CD4-positive, alpha-beta T cell (primary cell): Measurements from ENCODE around the gene SLC9A6. TPM values are rescaled to one million over a fixed set of nuclear protein-coding genes. Genes with fewer than 3 reads are reported as not detected.

Source experiments
- ATAC-seq: fragments of 200-7000 bp; cut with Tn5 transposase; one replicate; pipeline ENCODE4 v1.10.0; 2022; ENCODE audit warnings: mild to moderate bottlenecking; ENCODE audit not compliant: poor library complexity
- CTCF ChIA-PET: fragments of 350-600 bp; sonication (Branson Sonifier 250); formaldehyde crosslinking; loops from one replicate; lab custom pipeline; 2021; ENCODE audit warnings: antibody characterized with exemption, inconsistent platforms; lab: Charles Lee
- POLR2A ChIA-PET: fragments of 350-600 bp; sonication (Branson Sonifier 250); formaldehyde crosslinking; loops from one replicate; lab custom pipeline; 2021; ENCODE audit warnings: antibody characterized with exemption, inconsistent platforms; lab: Charles Lee
- DNase-seq, 14 experiments: peaks; one replicate each; pipeline ENCODE4 v3.0.0-alpha.2; 2013 to 2020; ENCODE audit warnings: mixed read lengths in 2 of 14
- H3K27ac ChIP-seq, 2 donors: one replicate each; pipeline versions ENCODE4 v1.5.1 to v1.7.0; 2013; ENCODE audit warnings: low read length in 2 of 2, low read depth in 1 of 2, mild to moderate bottlenecking in 1 of 2
- H3K27me3 ChIP-seq, 2 experiments: 1 replicate in 1 of 2; 2 replicates in 1 of 2; pipeline versions ENCODE4 v1.6.1 to v1.7.0; 2013; ENCODE audit warnings: low read length in 2 of 2, control low read depth in 1 of 2, mild to moderate bottlenecking in 1 of 2, moderate library complexity in 1 of 2; ENCODE audit not compliant: insufficient read depth in 2 of 2, control insufficient read depth in 1 of 2
- H3K36me3 ChIP-seq: one replicate; pipeline ENCODE4 v1.6.1; 2013; ENCODE audit warnings: low read length, control low read depth; ENCODE audit not compliant: insufficient read depth
- H3K4me1 ChIP-seq: one replicate; pipeline ENCODE4 v1.6.1; 2013; ENCODE audit warnings: low read length, control low read depth; ENCODE audit not compliant: insufficient read depth
- H3K4me3 ChIP-seq: one replicate; pipeline ENCODE4 v1.5.1; 2013; ENCODE audit warnings: mild to moderate bottlenecking, low read length, moderate library complexity
- H3K9me3 ChIP-seq, 2 experiments: 1 replicate in 1 of 2; 2 replicates in 1 of 2; pipeline versions ENCODE4 v1.6.1 to v1.7.0; 2013; ENCODE audit warnings: low read length in 2 of 2, mild to moderate bottlenecking in 2 of 2, control low read depth in 1 of 2, moderate library complexity in 1 of 2; ENCODE audit not compliant: control insufficient read depth in 1 of 2, insufficient read depth in 1 of 2
- H3K27ac Mint-ChIP-seq: one replicate; pipeline ENCODE4 v1.8.0; 2020; ENCODE audit warnings: mixed read lengths
- H3K27me3 Mint-ChIP-seq: one replicate; pipeline ENCODE4 v1.8.0; 2021; ENCODE audit warnings: mixed read lengths
- H3K36me3 Mint-ChIP-seq: one replicate; pipeline ENCODE4 v1.8.0; 2021; ENCODE audit warnings: low read depth, mixed read lengths
- H3K4me1 Mint-ChIP-seq: one replicate; pipeline ENCODE4 v1.8.0; 2021; ENCODE audit warnings: low read depth, mixed read lengths
- H3K4me3 Mint-ChIP-seq: one replicate; pipeline ENCODE4 v1.8.0; 2020; ENCODE audit warnings: mild to moderate bottlenecking, mixed read lengths
- H3K9me3 Mint-ChIP-seq: one replicate; pipeline ENCODE4 v1.8.0; 2020; ENCODE audit warnings: mixed read lengths
- intact Hi-C, 2 experiments: fragments of 100-400 bp; cut with DNase I in 1 of 2; cut with micrococcal nuclease in 1 of 2; formaldehyde crosslinking; loops; one replicate each; pipeline versions ENCODE4 v1.15.1 to v1.9.0; 2023 to 2025; cut with DNase I, micrococcal nuclease
- total RNA-seq, 174 experiments: library from RNA in 2 of 174; stranded (reverse) in 2 of 174; gene quantifications; one replicate each; pipeline ENCODE4 v1.2.3 and lab custom pipeline; 2021 to 2026
- TF ChIP-seq, protein P1 (sequence below): fragments of 200-600 bp; IDR thresholded peaks from one replicate; pipeline ENCODE4 v1.8.0; 2022; ENCODE audit warnings: antibody characterized with exemption, mild to moderate bottlenecking

SLC9A6 gene
- total RNA-seq, 2 experiments from 2014 or later, result 17.8 to 20.0 TPM

DNA sequence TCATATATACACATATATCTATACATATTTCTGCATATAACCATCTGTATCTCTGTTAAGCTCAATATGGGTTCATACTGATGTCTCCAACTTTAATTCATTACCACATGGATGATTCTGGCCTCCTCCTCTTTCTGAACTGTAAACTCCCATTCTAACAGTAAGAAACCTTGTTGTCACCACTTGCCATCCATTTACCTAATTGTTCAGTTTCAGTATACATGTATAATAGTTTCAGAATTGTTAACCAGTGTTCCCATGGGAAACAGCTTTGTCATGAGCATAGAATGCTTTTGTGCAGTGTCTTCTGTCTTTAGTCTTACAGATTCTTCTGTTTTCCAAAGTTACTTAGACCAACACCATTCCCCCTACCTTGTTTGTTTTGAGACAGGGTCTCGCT lies 35.9 kb downstream of the SLC9A6 start:
- CTCF ChIA-PET, result no interaction called here

GRCh38 chrX:136021903-136022302 lies 36.7 kb downstream of the SLC9A6 start:
- Mint-ChIP-seq H3K9me3 (no peaks in the 10 kb centered on the region), H3K4me3 (no peak overlapping the region), H3K27me3 (no peaks in the 10 kb centered on the region), H3K27ac (no peak overlapping the region), H3K4me1 (no peaks in the 10 kb centered on the region), H3K36me3 (peaks cover 52% of the 10 kb centered on the region)
- H3K4me3 ChIP-seq, result no peak overlapping the region
- H3K27me3 ChIP-seq, result no peaks in the 10 kb centered on the region
- CTCF ChIA-PET, result no interaction called here
- peaks cover 24% of the 10 kb centered on the region for H3K36me3 ChIP-seq
- no peak for ATAC-seq
- intact Hi-C loops, result no loop called here
- TF ChIP-seq, protein P1, sequence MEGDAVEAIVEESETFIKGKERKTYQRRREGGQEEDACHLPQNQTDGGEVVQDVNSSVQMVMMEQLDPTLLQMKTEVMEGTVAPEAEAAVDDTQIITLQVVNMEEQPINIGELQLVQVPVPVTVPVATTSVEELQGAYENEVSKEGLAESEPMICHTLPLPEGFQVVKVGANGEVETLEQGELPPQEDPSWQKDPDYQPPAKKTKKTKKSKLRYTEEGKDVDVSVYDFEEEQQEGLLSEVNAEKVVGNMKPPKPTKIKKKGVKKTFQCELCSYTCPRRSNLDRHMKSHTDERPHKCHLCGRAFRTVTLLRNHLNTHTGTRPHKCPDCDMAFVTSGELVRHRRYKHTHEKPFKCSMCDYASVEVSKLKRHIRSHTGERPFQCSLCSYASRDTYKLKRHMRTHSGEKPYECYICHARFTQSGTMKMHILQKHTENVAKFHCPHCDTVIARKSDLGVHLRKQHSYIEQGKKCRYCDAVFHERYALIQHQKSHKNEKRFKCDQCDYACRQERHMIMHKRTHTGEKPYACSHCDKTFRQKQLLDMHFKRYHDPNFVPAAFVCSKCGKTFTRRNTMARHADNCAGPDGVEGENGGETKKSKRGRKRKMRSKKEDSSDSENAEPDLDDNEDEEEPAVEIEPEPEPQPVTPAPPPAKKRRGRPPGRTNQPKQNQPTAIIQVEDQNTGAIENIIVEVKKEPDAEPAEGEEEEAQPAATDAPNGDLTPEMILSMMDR, result no peak
- H3K4me1 ChIP-seq, result no peaks in the 10 kb centered on the region
- no peaks in the 10 kb centered on the region for H3K9me3 ChIP-seq
- H3K27ac ChIP-seq, result no peak overlapping the region
- no peak for DNase-seq
- POLR2A ChIA-PET, result no interaction called here

More for the DNA sequence above, 35.9 kb downstream of the SLC9A6 start:
- no peaks in the 10 kb centered on the region for H3K27me3 Mint-ChIP-seq
- H3K4me1 Mint-ChIP-seq, result no peaks in the 10 kb centered on the region
- peaks cover 52% of the 10 kb centered on the region for H3K36me3 Mint-ChIP-seq
- DNase-seq (no peak), ATAC-seq (no peak)
- H3K27me3 ChIP-seq, result no peaks in the 10 kb centered on the region
- H3K9me3 Mint-ChIP-seq, result no peaks in the 10 kb centered on the region
- H3K27ac ChIP-seq, result no peak overlapping the region
- no peak overlapping the region for H3K4me3 Mint-ChIP-seq
- no peaks in the 10 kb centered on the region for H3K4me1 ChIP-seq
- TF ChIP-seq, protein P1, result no peak
- H3K36me3 ChIP-seq, result peaks cover 25% of the 10 kb centered on the region
- H3K9me3 ChIP-seq, result no peaks in the 10 kb centered on the region
- POLR2A ChIA-PET, result no interaction called here
- no peak overlapping the region for H3K27ac Mint-ChIP-seq
- H3K4me3 ChIP-seq, result no peak overlapping the region
- intact Hi-C loops, result no loop called here

GRCh38 chrX:136025091-136025490 lies 39.9 kb downstream of the SLC9A6 start:
- Mint-ChIP-seq H3K9me3 (no peaks in the 10 kb centered on the region), H3K27me3 (no peaks in the 10 kb centered on the region), H3K36me3 (peaks cover 49% of the 10 kb centered on the region), H3K27ac (no peak overlapping the region), H3K4me1 (no peaks in the 10 kb centered on the region), H3K4me3 (no peak overlapping the region)
- TF ChIP-seq, protein P1, result no peak
- Histone ChIP-seq H3K4me1 (no peaks in the 10 kb centered on the region), H3K9me3 (no peaks in the 10 kb centered on the region), H3K27ac (no peak overlapping the region), H3K4me3 (no peak overlapping the region), H3K27me3 (no peaks in the 10 kb centered on the region), H3K36me3 (peaks cover 10% of the 10 kb centered on the region)
- no peak for ATAC-seq
- intact Hi-C loops, result loop anchor here in 1 of 2 experiments (5.0 kb wide), 1 partner anchor 177 kb away; no protein-coding TSS in a partner anchor
- DNase-seq, result no peak
- ChIA-PET POLR2A (no interaction called here), CTCF (no interaction called here)
